Body of pancreas (tissue), 4 donors: ENCODE results near the gene PRTFDC1. TPM values are rescaled to one million over a fixed set of nuclear protein-coding genes. Genes with fewer than 3 reads are reported as not detected.

ENCODE experiments used
- ATAC-seq: fragments of 150-250 bp; one replicate; pipeline ENCODE4 v1.9.1; 2016
- DNase-seq, 4 donors: peaks; one replicate each; pipeline ENCODE4 v3.0.0-alpha.2; 2019
- H3K27ac ChIP-seq, 4 donors: fragments of 200-600 bp; sonication (generic); 1 replicate in 3 of 4; 2 replicates in 1 of 4; pipeline versions ENCODE4 v1.5.1 to v1.6.1; 2016 to 2019; ENCODE audit warnings: mild to moderate bottlenecking in 1 of 4, mixed read lengths in 1 of 4, moderate library complexity in 1 of 4
- H3K27me3 ChIP-seq, 2 donors: fragments of 200-600 bp; sonication (generic); one replicate each; pipeline ENCODE4 v1.6.0; 2016; ENCODE audit warnings: mild to moderate bottlenecking in 1 of 2
- H3K36me3 ChIP-seq, 2 donors: fragments of 200-600 bp; sonication (generic); replicated peaks in 1 of 2; 2 replicates each; pipeline ENCODE4 v1.5.1; 2016; ENCODE audit warnings: low read depth in 2 of 2; ENCODE audit not compliant: insufficient read depth in 1 of 2
- H3K4me1 ChIP-seq: fragments of 200-600 bp; sonication (generic); one replicate; pipeline ENCODE4 v1.6.0; 2016
- H3K4me3 ChIP-seq, 2 donors: fragments of 200-600 bp; sonication (generic); 1 replicate in 1 of 2; 2 replicates in 1 of 2; pipeline ENCODE4 v1.5.1; 2016 to 2019
- H3K9me3 ChIP-seq, 3 donors: fragments of 200-600 bp; sonication (generic); 1 replicate in 2 of 3; 2 replicates in 1 of 3; pipeline ENCODE4 v1.5.1; 2016
- POLR2A ChIP-seq, 3 donors: fragments of 450-650 bp; IDR thresholded peaks; one replicate each; pipeline ENCODE4 v1.6.1; 2016; ENCODE audit warnings: antibody characterized with exemption in 3 of 3, mild to moderate bottlenecking in 2 of 3
- WGBS, 2 donors: methylation state at CpG; one replicate each; pipeline ENCODE4 v1.1.5; 2017; 5-methylcytosine and 5-hydroxymethylcytosine counted together
- intact Hi-C: fragments of 100-400 bp; cut with DNase I; formaldehyde crosslinking; loops from one replicate; pipeline ENCODE4 v1.15.1; 2023
- total RNA-seq, 2 donors: library from RNA; depleted of rRNA; stranded (reverse); fragments of >200 nt; gene quantifications; one replicate each; pipeline ENCODE4 v1.1.0, GENCODE V29; 2016
- TF ChIP-seq, protein P1 (sequence below), 7 experiments: fragments of 450-650 bp in 4 of 7; fragments of 200-600 bp in 3 of 7; sonication (generic) in 3 of 7; IDR thresholded peaks; one replicate each; pipeline ENCODE4 v1.5.1; 2016 to 2019; ENCODE audit warnings: antibody characterized with exemption in 7 of 7

Gene PRTFDC1
- total RNA-seq, 2 donors from 2014 or later = 6.5 to 14.2 TPM

DNA sequence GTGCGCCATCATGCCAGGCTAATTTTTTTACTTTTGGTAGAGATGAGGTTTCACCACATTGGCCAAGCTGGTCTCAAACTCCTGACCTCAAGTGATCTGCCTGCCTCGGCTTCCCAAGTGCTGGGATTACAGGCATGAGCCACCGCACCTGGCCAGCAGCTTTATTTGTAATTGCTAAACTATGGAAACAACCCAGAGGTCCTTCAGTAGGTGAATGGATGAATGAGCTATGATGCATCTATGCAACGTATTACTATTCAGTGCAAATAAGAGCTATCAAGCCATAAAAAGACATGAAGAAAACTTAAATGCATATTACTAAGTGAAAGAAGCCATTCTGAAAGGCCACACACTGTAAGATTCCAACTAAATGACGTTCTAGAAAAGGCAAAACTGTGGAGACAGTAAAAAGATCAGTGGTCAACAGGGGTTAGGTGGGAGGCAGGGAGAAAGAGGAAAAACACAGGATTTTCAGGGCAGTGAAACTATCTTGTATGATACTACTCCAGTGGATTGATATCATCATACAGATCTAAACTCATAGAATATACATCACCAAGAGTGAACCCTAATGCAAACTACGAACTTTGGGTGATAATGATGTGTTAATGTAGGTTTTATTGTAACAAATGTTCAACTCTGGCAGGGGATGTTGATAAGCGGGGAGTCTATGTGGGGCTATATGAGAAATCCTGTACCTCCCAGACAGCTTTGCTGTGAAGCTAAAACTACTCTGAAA lies 66.7 kb downstream of the PRTFDC1 start:
- DNase-seq = no peak
- TF ChIP-seq, protein P1, sequence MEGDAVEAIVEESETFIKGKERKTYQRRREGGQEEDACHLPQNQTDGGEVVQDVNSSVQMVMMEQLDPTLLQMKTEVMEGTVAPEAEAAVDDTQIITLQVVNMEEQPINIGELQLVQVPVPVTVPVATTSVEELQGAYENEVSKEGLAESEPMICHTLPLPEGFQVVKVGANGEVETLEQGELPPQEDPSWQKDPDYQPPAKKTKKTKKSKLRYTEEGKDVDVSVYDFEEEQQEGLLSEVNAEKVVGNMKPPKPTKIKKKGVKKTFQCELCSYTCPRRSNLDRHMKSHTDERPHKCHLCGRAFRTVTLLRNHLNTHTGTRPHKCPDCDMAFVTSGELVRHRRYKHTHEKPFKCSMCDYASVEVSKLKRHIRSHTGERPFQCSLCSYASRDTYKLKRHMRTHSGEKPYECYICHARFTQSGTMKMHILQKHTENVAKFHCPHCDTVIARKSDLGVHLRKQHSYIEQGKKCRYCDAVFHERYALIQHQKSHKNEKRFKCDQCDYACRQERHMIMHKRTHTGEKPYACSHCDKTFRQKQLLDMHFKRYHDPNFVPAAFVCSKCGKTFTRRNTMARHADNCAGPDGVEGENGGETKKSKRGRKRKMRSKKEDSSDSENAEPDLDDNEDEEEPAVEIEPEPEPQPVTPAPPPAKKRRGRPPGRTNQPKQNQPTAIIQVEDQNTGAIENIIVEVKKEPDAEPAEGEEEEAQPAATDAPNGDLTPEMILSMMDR (IDR thresholded peaks at IDR 0.05) = no peak
- TF ChIP-seq POLR2A (IDR thresholded peaks at IDR 0.05) = no peak
- Histone ChIP-seq H3K27ac (no peak overlapping the region), H3K4me1 (no peaks in the 10 kb centered on the region), H3K4me3 (no peak overlapping the region), H3K36me3 (no peaks in the 10 kb centered on the region), H3K27me3 (no peaks in the 10 kb centered on the region), H3K9me3 (no peaks in the 10 kb centered on the region)
- 68 to 91% methylated on average over 4 to 7 of the region's 7 CpGs for WGBS, 2 donors
- intact Hi-C loops = no loop called here
- no peak for ATAC-seq

DNA sequence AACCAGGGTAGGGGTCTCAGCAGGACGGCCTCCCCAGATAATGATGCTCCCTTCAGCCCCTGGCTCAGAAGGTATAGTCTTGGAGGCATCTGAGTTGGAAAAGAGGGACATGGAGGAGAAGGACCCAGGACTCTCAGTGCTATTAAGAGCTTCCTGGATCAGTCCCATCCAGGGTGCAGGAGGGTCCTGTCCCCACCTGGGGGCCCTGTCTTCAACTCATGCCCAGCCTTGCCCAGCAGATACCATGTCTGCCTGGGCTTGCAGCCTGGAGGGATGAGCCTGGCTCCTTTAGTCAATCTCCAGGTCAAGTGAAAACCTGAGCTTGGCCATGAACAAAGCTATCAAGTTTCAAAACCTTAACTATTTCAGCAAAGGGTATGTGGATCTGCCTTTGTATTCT lies 67.6 kb downstream of the PRTFDC1 start:
- H3K27ac ChIP-seq = no peak overlapping the region
- no peaks in the 10 kb centered on the region for H3K27me3 ChIP-seq
- H3K9me3 ChIP-seq = no peaks in the 10 kb centered on the region
- H3K4me3 ChIP-seq = no peak overlapping the region
- intact Hi-C loops = no loop called here
- no peak for ATAC-seq
- 58 to 70% methylated on average over 1 of the region's 1 CpG for WGBS, 2 donors
- no peaks in the 10 kb centered on the region for H3K4me1 ChIP-seq
- TF ChIP-seq POLR2A (IDR thresholded peaks at IDR 0.05) = no peak
- TF ChIP-seq, protein P1 (IDR thresholded peaks at IDR 0.05) = no peak
- H3K36me3 ChIP-seq = no peaks in the 10 kb centered on the region
- no peak for DNase-seq

DNA sequence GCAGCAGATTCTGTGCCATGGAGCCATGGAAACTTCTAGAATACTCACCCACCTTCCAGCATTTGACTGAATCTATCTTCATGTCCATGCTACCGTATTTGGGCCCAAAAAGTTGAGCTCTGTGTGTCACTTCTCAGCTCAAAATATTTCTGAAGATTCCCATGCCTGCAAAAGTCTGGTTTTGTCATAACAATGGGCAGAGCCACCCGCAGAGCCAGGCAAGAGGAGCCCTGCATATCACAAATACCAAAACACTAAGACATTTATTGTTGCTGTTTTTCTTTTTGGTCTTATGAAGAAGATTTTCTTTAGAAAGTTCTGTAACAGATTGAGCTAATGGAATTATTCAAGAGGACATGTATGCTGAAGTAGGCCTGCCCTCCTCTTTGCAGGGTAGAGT lies 68.1 kb downstream of the PRTFDC1 start:
- WGBS, 2 donors = 81 to 85% methylated on average over 2 of the region's 2 CpGs
- intact Hi-C loops = no loop called here
- ATAC-seq = no peak
- no peaks in the 10 kb centered on the region for H3K27me3 ChIP-seq
- no peak overlapping the region for H3K27ac ChIP-seq
- no peak overlapping the region for H3K4me3 ChIP-seq
- H3K4me1 ChIP-seq = no peaks in the 10 kb centered on the region
- DNase-seq = no peak
- no peak for TF ChIP-seq POLR2A (IDR thresholded peaks at IDR 0.05)
- TF ChIP-seq, protein P1 (IDR thresholded peaks at IDR 0.05) = no peak
- H3K36me3 ChIP-seq = no peaks in the 10 kb centered on the region
- no peaks in the 10 kb centered on the region for H3K9me3 ChIP-seq

DNA sequence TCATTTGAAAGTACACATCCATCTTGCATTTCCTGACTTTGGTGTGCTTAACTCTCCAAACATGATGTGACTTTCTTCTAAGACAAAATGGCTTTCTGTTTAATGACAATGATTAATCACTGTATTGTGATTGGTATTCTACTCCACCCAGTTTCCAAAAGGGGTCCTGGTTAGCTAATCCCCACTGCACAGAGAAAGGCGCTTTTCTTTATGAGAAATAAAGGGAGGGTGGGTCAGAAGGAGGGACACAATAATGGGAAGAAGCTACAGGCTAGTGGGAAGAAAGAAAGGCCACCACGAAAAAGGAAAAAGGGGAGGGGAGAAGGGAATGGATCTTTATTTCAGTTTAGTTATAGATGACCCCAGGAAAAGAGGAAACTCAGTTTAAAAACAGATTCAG lies 69.2 kb downstream of the PRTFDC1 start:
- Histone ChIP-seq H3K27me3 (no peaks in the 10 kb centered on the region), H3K4me3 (no peak overlapping the region), H3K27ac (no peak overlapping the region), H3K9me3 (no peaks in the 10 kb centered on the region), H3K4me1 (no peaks in the 10 kb centered on the region), H3K36me3 (no peaks in the 10 kb centered on the region)
- TF ChIP-seq POLR2A (IDR thresholded peaks at IDR 0.05) = no peak
- TF ChIP-seq, protein P1 (IDR thresholded peaks at IDR 0.05) = no peak
- 57 to 60% methylated on average over 2 of the region's 2 CpGs for WGBS, 2 donors
- intact Hi-C loops = no loop called here
- ATAC-seq = no peak
- DNase-seq = no peak
